HepG2 (cell line): ENCODE results near the gene SHC3.

ENCODE experiments used
- FOXO1 ChIP-seq: sonication (generic); formaldehyde crosslinking; IDR thresholded peaks from 2 replicates; pipeline ENCODE4 v1.4.0; 2020; ENCODE audit warnings: missing genetic modification reagents
- ISL2 ChIP-seq: sonication (generic); formaldehyde crosslinking; IDR thresholded peaks from 2 replicates; pipeline ENCODE4 v1.5.0; 2020; ENCODE audit warnings: missing genetic modification reagents
- KLF9 ChIP-seq: IDR thresholded peaks from 2 replicates; pipeline ENCODE4 v1.6.1; 2016; ENCODE audit warnings: low read depth
- MAFK ChIP-seq, 2 experiments: IDR thresholded peaks in 1 of 2; conservative IDR thresholded peaks in 1 of 2; 2 replicates each; pipeline ENCODE4 v1.6.1; 2011; ENCODE audit warnings: improper control_type of control experiment in 2 of 2, low read length in 2 of 2
- POLR2AphosphoS2 ChIP-seq: IDR thresholded peaks from 2 replicates; pipeline ENCODE4 v1.6.1; 2011; ENCODE audit warnings: low read depth, low read length, improper control_type of control experiment
- POLR2AphosphoS5 ChIP-seq: IDR thresholded peaks from 2 replicates; pipeline ENCODE4 v1.6.1; 2012; ENCODE audit warnings: low read depth, low read length
- SMARCC2 ChIP-seq: fragments of 450-650 bp; IDR thresholded peaks from 2 replicates; pipeline ENCODE4 v1.6.1; 2017; ENCODE audit warnings: antibody characterized with exemption, mild to moderate bottlenecking
- ZNF274 ChIP-seq: sonication (generic); formaldehyde crosslinking; IDR thresholded peaks from 2 replicates; pipeline ENCODE4 v1.5.1; 2020; ENCODE audit warnings: mild to moderate bottlenecking, missing genetic modification reagents
- ZNF292 ChIP-seq: sonication (generic); formaldehyde crosslinking; IDR thresholded peaks from 2 replicates; pipeline ENCODE4 v1.8.1; 2022; ENCODE audit warnings: mild to moderate bottlenecking, low read depth, missing genetic modification reagents, borderline replicate concordance
- TF ChIP-seq, protein P1 (sequence below): sonication (generic); formaldehyde crosslinking; IDR thresholded peaks from 2 replicates; pipeline ENCODE4 v1.9.0; 2021; ENCODE audit warnings: missing genetic modification reagents, borderline replicate concordance

DNA sequence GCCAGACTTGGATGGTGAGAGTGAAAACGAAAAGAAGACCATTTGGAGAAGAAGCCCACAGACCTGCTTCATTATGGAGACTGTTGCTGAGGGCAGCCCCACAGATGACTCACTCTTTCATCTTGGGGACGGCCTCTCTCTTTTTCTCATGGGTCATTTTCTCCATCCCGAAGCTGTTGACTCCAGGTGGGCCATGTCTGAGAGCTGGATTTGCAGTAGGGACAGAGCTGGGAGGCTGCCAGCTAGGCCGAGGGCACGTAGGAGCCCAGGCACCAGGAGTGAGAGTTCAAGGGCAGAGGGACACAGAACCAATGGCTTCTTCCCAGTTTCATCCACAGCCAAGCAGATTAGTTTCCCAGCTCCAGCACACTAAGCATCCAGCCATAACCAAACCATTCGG, 95.0 kb downstream of the SHC3 start:
- TF ChIP-seq, protein P1, sequence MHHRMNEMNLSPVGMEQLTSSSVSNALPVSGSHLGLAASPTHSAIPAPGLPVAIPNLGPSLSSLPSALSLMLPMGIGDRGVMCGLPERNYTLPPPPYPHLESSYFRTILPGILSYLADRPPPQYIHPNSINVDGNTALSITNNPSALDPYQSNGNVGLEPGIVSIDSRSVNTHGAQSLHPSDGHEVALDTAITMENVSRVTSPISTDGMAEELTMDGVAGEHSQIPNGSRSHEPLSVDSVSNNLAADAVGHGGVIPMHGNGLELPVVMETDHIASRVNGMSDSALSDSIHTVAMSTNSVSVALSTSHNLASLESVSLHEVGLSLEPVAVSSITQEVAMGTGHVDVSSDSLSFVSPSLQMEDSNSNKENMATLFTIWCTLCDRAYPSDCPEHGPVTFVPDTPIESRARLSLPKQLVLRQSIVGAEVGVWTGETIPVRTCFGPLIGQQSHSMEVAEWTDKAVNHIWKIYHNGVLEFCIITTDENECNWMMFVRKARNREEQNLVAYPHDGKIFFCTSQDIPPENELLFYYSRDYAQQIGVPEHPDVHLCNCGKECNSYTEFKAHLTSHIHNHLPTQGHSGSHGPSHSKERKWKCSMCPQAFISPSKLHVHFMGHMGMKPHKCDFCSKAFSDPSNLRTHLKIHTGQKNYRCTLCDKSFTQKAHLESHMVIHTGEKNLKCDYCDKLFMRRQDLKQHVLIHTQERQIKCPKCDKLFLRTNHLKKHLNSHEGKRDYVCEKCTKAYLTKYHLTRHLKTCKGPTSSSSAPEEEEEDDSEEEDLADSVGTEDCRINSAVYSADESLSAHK = no peak
- no peak for TF ChIP-seq POLR2AphosphoS2
- no peak for TF ChIP-seq SMARCC2
- TF ChIP-seq FOXO1 (CRISPR knock-in tag) = no peak
- TF ChIP-seq ZNF292 (CRISPR knock-in tag) = no peak
- no peak for TF ChIP-seq ISL2 (CRISPR knock-in tag)
- TF ChIP-seq ZNF274 (CRISPR knock-in tag) = no peak
- TF ChIP-seq MAFK (conservative IDR thresholded peaks at IDR 0.05 in 1 of 2, IDR thresholded peaks at IDR 0.05 in 1 of 2; ENCODE audit: low read length in 2 of 2) = no peak
- no peak for TF ChIP-seq KLF9 (CRISPR knock-in tag)
- TF ChIP-seq POLR2AphosphoS5 = no peak
